T-helper 2 cell treated with Interferon-gamma antibody and Interleukin-4, amounts not matched to agents 5 μg/mL and 100 μg/mL, for 36 hours (primary cell): Measurements from ENCODE around the gene SYCN.

Experiments
- DNase-seq: peaks from one replicate; pipeline ENCODE4 v3.0.0; 2021; ENCODE audit warnings: low spot score
- H3K27ac Mint-ChIP-seq: one replicate; pipeline ENCODE4 v1.8.0; 2021; ENCODE audit warnings: mild to moderate bottlenecking, mixed read lengths
- H3K27me3 Mint-ChIP-seq: one replicate; pipeline ENCODE4 v1.8.0; 2021; ENCODE audit warnings: low read depth, mixed read lengths
- H3K36me3 Mint-ChIP-seq: one replicate; pipeline ENCODE4 v1.8.0; 2021; ENCODE audit warnings: low read depth, mixed read lengths
- H3K4me1 Mint-ChIP-seq: one replicate; pipeline ENCODE4 v1.8.0; 2021; ENCODE audit warnings: low read depth, mixed read lengths
- H3K4me3 Mint-ChIP-seq: one replicate; pipeline ENCODE4 v1.8.0; 2022; ENCODE audit warnings: mild to moderate bottlenecking, moderate library complexity, mixed read lengths
- H3K9me3 Mint-ChIP-seq: one replicate; pipeline ENCODE4 v1.8.0; 2021; ENCODE audit warnings: mixed read lengths

SYCN gene

GRCh38 chr19:39177110-39177699 is 26.9 kb downstream of the SYCN start:
- Mint-ChIP-seq H3K4me3 (no peak overlapping the region), H3K4me1 (no peaks in the 10 kb centered on the region), H3K36me3 (no peaks in the 10 kb centered on the region), H3K27ac (no peak overlapping the region), H3K9me3 (no peaks in the 10 kb centered on the region), H3K27me3 (no peaks in the 10 kb centered on the region)
- no peak for DNase-seq

GRCh38 chr19:39175564-39175963 is 28.5 kb downstream of the SYCN start:
- H3K27ac Mint-ChIP-seq: no peak overlapping the region
- no peaks in the 10 kb centered on the region for H3K36me3 Mint-ChIP-seq
- no peak for DNase-seq
- H3K4me3 Mint-ChIP-seq: no peak overlapping the region
- H3K9me3 Mint-ChIP-seq: no peaks in the 10 kb centered on the region
- no peaks in the 10 kb centered on the region for H3K4me1 Mint-ChIP-seq
- H3K27me3 Mint-ChIP-seq: no peaks in the 10 kb centered on the region

- no peak for DNase-seq
- Mint-ChIP-seq H3K4me3 (no peak overlapping the region), H3K27ac (no peak overlapping the region), H3K9me3 (no peaks in the 10 kb centered on the region), H3K4me1 (no peaks in the 10 kb centered on the region), H3K27me3 (no peaks in the 10 kb centered on the region), H3K36me3 (no peaks in the 10 kb centered on the region)
These were observed 29.2 kb downstream of the SYCN start for GRCh38 chr19:39174558-39175544.

- Mint-ChIP-seq H3K9me3 (no peaks in the 10 kb centered on the region), H3K27me3 (no peaks in the 10 kb centered on the region), H3K27ac (no peak overlapping the region), H3K36me3 (no peaks in the 10 kb centered on the region), H3K4me3 (no peak overlapping the region), H3K4me1 (no peaks in the 10 kb centered on the region)
- DNase-seq: no peak
These were observed 29.9 kb downstream of the SYCN start for GRCh38 chr19:39174142-39174541.

GRCh38 chr19:39173502-39173991 is 30.5 kb downstream of the SYCN start:
- no peaks in the 10 kb centered on the region for H3K9me3 Mint-ChIP-seq
- no peak overlapping the region for H3K4me3 Mint-ChIP-seq
- no peak for DNase-seq
- H3K27me3 Mint-ChIP-seq: no peaks in the 10 kb centered on the region
- H3K27ac Mint-ChIP-seq: no peak overlapping the region
- no peaks in the 10 kb centered on the region for H3K4me1 Mint-ChIP-seq
- H3K36me3 Mint-ChIP-seq: no peaks in the 10 kb centered on the region

GRCh38 chr19:39172700-39173501 is 31.2 kb downstream of the SYCN start:
- Mint-ChIP-seq H3K36me3 (no peaks in the 10 kb centered on the region), H3K27ac (no peak overlapping the region), H3K4me3 (no peak overlapping the region), H3K4me1 (no peaks in the 10 kb centered on the region), H3K9me3 (no peaks in the 10 kb centered on the region), H3K27me3 (no peaks in the 10 kb centered on the region)
- DNase-seq: no peak

- H3K9me3 Mint-ChIP-seq: no peaks in the 10 kb centered on the region
- H3K4me3 Mint-ChIP-seq: no peak overlapping the region
- no peak overlapping the region for H3K27ac Mint-ChIP-seq
- no peaks in the 10 kb centered on the region for H3K27me3 Mint-ChIP-seq
- DNase-seq: no peak
- H3K36me3 Mint-ChIP-seq: no peaks in the 10 kb centered on the region
- no peaks in the 10 kb centered on the region for H3K4me1 Mint-ChIP-seq
These were observed 32.3 kb downstream of the SYCN start for GRCh38 chr19:39171479-39172465.

GRCh38 chr19:39170386-39171231 is 33.5 kb downstream of the SYCN start:
- H3K36me3 Mint-ChIP-seq: no peaks in the 10 kb centered on the region
- no peaks in the 10 kb centered on the region for H3K9me3 Mint-ChIP-seq
- H3K27ac Mint-ChIP-seq: no peak overlapping the region
- H3K4me3 Mint-ChIP-seq: no peak overlapping the region
- DNase-seq: no peak
- no peaks in the 10 kb centered on the region for H3K27me3 Mint-ChIP-seq
- H3K4me1 Mint-ChIP-seq: no peaks in the 10 kb centered on the region

GRCh38 chr19:39169143-39169810 is 34.8 kb downstream of the SYCN start:
- H3K27ac Mint-ChIP-seq: no peak overlapping the region
- no peaks in the 10 kb centered on the region for H3K36me3 Mint-ChIP-seq
- H3K4me3 Mint-ChIP-seq: no peak overlapping the region
- H3K9me3 Mint-ChIP-seq: no peaks in the 10 kb centered on the region
- DNase-seq: no peak
- no peaks in the 10 kb centered on the region for H3K27me3 Mint-ChIP-seq
- H3K4me1 Mint-ChIP-seq: no peaks in the 10 kb centered on the region

GRCh38 chr19:39168258-39169142 is 35.6 kb downstream of the SYCN start:
- Mint-ChIP-seq H3K27me3 (no peaks in the 10 kb centered on the region), H3K4me1 (no peaks in the 10 kb centered on the region), H3K4me3 (no peak overlapping the region)

GRCh38 chr19:39167461-39168257 is 36.4 kb downstream of the SYCN start:
- Mint-ChIP-seq H3K9me3 (no peaks in the 10 kb centered on the region), H3K27ac (no peak overlapping the region), H3K4me3 (no peak overlapping the region), H3K4me1 (no peaks in the 10 kb centered on the region), H3K27me3 (no peaks in the 10 kb centered on the region), H3K36me3 (no peaks in the 10 kb centered on the region)
- no peak for DNase-seq

More at GRCh38 chr19:39168258-39169142, 35.6 kb downstream of the SYCN start:
- Mint-ChIP-seq H3K9me3 (no peaks in the 10 kb centered on the region), H3K36me3 (no peaks in the 10 kb centered on the region), H3K27ac (no peak overlapping the region)
- DNase-seq: no peak
